ENCODE results near the gene NAV3. TPM values are rescaled to one million over a fixed set of nuclear protein-coding genes. Genes with fewer than 3 reads are reported as not detected.

The NAV3 gene, protein sequence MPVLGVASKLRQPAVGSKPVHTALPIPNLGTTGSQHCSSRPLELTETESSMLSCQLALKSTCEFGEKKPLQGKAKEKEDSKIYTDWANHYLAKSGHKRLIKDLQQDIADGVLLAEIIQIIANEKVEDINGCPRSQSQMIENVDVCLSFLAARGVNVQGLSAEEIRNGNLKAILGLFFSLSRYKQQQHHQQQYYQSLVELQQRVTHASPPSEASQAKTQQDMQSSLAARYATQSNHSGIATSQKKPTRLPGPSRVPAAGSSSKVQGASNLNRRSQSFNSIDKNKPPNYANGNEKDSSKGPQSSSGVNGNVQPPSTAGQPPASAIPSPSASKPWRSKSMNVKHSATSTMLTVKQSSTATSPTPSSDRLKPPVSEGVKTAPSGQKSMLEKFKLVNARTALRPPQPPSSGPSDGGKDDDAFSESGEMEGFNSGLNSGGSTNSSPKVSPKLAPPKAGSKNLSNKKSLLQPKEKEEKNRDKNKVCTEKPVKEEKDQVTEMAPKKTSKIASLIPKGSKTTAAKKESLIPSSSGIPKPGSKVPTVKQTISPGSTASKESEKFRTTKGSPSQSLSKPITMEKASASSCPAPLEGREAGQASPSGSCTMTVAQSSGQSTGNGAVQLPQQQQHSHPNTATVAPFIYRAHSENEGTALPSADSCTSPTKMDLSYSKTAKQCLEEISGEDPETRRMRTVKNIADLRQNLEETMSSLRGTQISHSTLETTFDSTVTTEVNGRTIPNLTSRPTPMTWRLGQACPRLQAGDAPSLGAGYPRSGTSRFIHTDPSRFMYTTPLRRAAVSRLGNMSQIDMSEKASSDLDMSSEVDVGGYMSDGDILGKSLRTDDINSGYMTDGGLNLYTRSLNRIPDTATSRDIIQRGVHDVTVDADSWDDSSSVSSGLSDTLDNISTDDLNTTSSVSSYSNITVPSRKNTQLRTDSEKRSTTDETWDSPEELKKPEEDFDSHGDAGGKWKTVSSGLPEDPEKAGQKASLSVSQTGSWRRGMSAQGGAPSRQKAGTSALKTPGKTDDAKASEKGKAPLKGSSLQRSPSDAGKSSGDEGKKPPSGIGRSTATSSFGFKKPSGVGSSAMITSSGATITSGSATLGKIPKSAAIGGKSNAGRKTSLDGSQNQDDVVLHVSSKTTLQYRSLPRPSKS (N-terminal part only)
- under 0.01 TPM for total RNA-seq

DNA sequence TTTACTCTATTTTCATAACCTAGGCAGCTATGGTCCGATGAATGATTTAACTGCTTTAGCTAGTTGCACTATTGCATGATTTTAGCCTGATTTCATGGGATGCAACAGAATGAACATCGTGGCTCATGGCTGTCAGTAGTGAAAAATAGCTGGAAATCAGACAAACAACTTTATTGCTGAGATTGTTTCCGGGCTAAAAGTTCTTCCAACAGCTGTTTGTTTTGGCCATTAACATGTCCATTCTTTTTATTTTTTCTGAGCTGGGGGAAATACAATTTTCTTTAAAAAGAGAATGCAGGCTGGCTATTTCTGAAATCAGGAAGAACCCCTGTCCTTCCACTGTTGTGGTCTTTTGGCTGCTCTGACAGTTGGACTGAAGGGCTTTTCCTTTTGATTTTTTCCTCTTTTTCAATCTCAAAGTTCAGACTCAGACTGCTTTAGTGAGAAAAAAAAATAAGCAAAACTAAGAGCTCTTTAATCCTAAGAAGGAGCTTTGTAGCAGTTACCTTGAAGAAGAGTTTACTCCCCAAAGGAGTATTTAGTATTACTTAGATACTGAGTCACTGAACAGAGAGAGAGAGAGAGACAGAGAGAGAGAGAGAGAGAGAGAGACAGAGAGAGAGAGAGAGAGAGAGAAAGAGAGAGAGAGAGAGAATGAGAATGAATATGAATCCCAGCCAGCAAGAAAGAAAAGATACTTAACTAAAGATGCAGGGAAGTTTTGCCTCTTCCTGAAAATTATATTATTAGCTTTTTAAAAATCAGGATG is at the start of gene NAV3:
Gene NAV3, plus strand, starts transcription at position 312 of the 769 bp plus-strand sequence. CDS start 568 bp downstream, outside the sequence.
- no peaks in the 10 kb centered on the region for H3K27me3 ChIP-seq (ENCODE audit: insufficient read depth, low read length)
- no peak within 1 kb of the TSS for H3K4me3 ChIP-seq (ENCODE audit: low read length)
- H3K9me3 ChIP-seq (ENCODE audit: low read depth, low read length): no peaks in the 10 kb centered on the region
- H3K4me1 ChIP-seq (ENCODE audit: insufficient read depth, low read length): no peaks in the 10 kb centered on the region

DNA sequence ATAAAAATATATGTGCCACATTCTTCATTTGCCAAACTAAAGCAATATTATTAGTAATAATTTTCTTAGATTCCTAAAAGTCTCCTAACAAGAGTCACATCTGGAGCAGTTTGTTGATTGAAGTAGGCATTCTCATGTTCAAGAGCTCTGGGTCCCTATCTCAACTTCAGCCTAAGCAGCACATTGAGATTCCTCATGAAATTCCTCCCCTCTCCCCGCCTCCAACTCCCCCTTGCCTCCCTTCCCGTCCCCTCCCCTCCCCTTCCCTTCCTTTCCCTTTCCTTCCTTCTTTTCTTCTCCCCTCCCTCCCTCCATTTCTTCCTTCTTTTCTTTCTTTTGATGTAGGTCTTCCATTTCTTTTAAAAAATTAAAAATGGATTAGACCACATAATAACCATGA is 48.7 kb upstream of the NAV3 start:
- Histone ChIP-seq H3K4me1 (ENCODE audit: insufficient read depth, low read length) (no peaks in the 10 kb centered on the region), H3K27me3 (ENCODE audit: insufficient read depth, low read length) (no peaks in the 10 kb centered on the region), H3K4me3 (ENCODE audit: low read length) (no peak overlapping the region), H3K9me3 (ENCODE audit: low read depth, low read length) (no peaks in the 10 kb centered on the region)

DNA sequence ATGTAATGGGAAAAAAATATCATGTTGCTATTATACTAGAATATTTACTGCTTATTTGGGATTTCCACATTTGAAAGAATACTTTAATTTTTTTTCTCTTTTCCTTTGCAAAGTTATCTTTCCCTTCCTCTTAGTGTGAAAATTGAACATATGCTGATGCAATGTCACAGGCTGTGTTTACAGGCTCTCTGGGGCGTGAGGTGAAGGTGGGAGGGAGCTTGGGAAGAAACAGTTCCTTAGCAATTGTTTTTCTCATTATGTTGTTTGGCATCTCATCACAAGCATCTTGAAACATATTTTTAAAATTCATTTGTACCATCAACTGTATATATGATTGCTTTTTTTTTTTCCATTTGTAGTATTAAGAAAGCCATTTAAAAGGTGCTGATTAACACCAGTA is 47.9 kb upstream of the NAV3 start:
- Histone ChIP-seq H3K4me3 (ENCODE audit: low read length) (no peak overlapping the region), H3K27me3 (ENCODE audit: insufficient read depth, low read length) (no peaks in the 10 kb centered on the region), H3K9me3 (ENCODE audit: low read depth, low read length) (no peaks in the 10 kb centered on the region), H3K4me1 (ENCODE audit: insufficient read depth, low read length) (no peaks in the 10 kb centered on the region)

DNA sequence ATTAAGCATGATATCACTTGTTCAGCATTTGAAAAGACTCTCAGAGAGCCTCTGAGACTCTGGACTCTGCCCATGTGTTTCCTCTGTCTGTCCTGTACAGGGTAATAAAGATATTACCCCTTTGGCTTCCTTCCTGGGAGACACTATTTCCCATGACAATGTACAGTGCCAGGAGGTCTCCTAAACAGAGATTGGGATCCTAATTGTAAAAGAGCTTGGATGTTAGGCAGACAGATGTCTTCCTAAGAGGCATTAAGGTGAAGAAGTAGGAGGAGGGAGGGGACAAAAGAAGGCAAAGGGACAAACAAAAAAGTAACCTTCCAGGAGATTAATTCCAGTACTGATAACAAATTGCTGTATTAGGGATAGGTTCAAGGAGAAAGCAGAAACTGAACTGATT is 45.5 kb upstream of the NAV3 start:
- Histone ChIP-seq H3K9me3 (ENCODE audit: low read depth, low read length) (no peaks in the 10 kb centered on the region), H3K4me1 (ENCODE audit: insufficient read depth, low read length) (no peaks in the 10 kb centered on the region), H3K4me3 (ENCODE audit: low read length) (no peak overlapping the region), H3K27me3 (ENCODE audit: insufficient read depth, low read length) (no peaks in the 10 kb centered on the region)

DNA sequence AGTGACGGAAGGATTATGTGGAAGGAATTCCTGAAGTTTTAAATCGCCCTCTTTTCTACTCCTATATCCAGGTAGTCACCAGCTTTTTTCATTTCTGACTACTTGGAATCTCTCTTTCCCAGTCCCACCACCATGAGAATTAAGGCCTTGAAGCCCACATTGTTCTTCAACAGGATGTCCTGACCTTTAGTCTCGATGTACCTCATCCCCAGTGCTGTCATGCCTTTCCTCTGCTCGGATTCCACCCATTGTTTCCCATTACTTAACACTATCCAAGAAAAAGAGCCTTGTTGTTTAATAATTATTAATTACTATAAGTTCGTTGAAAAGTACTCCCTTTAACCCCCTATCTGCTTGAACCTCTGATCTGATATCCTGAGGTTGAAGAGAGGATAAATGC is 44.0 kb upstream of the NAV3 start:
- Histone ChIP-seq H3K4me3 (ENCODE audit: low read length) (no peak overlapping the region), H3K27me3 (ENCODE audit: insufficient read depth, low read length) (no peaks in the 10 kb centered on the region), H3K9me3 (ENCODE audit: low read depth, low read length) (no peaks in the 10 kb centered on the region), H3K4me1 (ENCODE audit: insufficient read depth, low read length) (no peaks in the 10 kb centered on the region)

DNA sequence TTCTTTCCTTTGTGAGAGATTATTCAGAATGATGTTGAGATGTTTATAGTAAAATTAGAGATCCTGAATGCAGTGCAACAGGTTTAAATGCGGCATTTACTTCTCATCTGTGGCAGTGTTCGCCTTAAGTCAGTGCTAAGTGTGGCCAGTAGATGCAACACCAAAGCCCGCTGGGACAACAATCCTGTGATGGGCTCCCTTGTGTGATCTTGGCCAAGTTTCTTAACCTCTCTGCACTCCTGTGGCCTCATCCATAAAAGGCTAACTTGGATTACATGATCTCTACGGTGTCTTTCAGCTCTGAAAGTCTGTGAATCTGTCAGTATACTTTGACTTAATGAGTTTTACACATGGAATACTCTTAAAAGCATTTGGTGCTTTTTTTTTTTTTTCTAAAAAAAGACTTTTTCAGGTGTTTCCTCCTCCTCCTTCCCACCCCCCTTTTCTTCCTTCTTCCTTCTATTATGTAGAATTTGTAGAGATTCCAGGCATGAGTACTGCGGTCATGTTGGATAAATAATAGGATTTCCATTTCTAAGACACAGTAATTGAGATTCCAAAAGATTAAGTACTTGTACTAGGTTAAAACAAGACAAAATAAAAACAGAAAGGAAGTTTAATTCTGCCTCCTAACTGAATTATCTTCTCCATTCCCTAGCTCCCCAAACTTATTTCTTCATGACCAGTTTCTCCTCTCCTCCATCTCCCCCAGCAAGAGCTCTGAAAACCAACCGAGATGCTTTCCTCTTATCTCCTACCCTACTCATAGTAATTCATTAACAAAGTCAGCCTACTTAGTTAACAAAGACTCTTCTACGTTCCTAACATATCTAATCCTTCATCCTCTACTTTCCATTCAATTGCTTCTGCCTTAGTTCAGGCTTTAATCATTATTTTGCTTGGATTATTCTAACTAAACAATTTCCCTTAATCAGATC is 42.2 kb upstream of the NAV3 start:
- H3K4me1 ChIP-seq (ENCODE audit: insufficient read depth, low read length): no peaks in the 10 kb centered on the region
- no peaks in the 10 kb centered on the region for H3K27me3 ChIP-seq (ENCODE audit: insufficient read depth, low read length)
- H3K9me3 ChIP-seq (ENCODE audit: low read depth, low read length): no peaks in the 10 kb centered on the region
- H3K4me3 ChIP-seq (ENCODE audit: low read length): no peak overlapping the region

DNA sequence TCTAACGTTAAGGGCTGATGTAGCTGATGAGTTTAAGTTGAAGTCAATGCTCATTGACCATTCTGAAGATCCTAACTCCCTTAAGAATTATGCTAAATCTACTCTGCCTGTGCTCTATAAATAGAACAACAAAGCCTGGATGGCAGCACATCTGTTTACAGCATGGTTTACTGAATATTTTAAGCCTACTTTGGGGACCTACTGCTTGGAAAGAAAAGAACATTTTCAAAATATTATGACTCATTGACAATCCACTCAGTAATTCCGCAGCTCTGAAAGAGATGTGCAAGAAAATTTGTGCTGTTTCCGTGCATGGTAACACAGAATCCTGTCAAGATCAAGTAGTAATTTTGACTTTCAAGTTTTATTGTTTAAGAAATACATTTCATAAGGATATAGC is 35.0 kb upstream of the NAV3 start:
- no peaks in the 10 kb centered on the region for H3K9me3 ChIP-seq (ENCODE audit: low read depth, low read length)
- H3K4me3 ChIP-seq (ENCODE audit: low read length): no peak overlapping the region
- no peaks in the 10 kb centered on the region for H3K4me1 ChIP-seq (ENCODE audit: insufficient read depth, low read length)
- no peaks in the 10 kb centered on the region for H3K27me3 ChIP-seq (ENCODE audit: insufficient read depth, low read length)

DNA sequence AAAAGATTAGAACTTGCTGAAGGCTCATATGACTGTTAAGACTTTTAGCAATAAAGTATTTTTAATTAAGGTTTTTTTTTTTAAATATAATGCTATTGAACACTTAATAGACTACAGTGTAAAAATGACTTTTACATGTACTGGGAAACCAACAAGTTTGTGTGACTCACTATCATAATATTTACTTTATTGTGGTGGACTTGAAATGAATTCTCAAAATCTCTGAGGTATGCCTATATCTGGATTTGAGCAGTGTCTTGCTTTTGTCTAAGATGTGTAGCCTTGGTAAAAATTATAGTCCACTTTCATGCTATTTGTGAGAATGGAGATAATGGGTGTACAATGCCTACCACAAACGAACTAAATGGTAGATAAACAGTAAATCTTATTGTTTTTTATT is 33.9 kb upstream of the NAV3 start:
- H3K4me1 ChIP-seq (ENCODE audit: insufficient read depth, low read length): no peaks in the 10 kb centered on the region
- H3K4me3 ChIP-seq (ENCODE audit: low read length): no peak overlapping the region
- H3K9me3 ChIP-seq (ENCODE audit: low read depth, low read length): no peaks in the 10 kb centered on the region
- no peaks in the 10 kb centered on the region for H3K27me3 ChIP-seq (ENCODE audit: insufficient read depth, low read length)

DNA sequence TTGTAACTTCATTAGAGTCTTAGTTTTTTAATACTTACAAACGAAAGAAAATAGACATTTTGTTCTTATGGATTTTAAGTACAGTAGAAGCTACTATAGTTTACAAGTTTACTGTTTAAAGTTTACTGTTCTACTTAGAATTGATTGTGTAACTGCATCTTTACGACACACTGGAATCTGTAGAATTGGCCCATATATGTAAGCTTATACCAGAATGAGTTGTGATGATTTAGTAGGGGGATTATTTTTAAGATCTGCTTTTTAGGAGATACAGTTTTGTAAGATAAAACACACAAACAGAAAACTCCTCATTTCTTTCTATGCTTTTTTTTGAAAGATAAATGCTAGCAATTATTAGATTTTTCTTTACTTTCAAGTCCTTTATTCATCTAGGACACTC is 30.2 kb upstream of the NAV3 start:
- H3K4me3 ChIP-seq (ENCODE audit: low read length): no peak overlapping the region

DNA sequence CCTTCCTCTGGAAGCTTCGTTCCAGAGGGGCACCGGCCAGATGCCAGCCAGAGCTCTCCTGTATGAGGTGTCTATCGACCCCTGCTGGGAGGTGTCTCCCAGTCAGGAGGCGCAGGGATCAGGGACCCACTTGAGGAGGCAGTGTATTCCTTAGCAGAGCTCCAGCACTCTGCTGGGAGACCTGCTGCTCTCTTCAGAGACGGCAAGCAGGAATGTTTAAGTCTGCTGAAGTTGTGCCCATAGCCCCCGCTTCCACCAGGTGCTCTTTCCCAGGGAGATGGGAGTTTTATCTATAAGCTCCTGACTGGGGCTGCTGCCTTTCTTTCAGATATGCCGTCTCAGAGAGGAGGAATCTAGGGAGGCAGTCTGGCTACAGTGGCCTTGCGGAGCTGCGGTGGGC is 22.2 kb upstream of the NAV3 start:
- H3K4me1 ChIP-seq (ENCODE audit: insufficient read depth, low read length): no peaks in the 10 kb centered on the region
- no peak overlapping the region for H3K4me3 ChIP-seq (ENCODE audit: low read length)
- H3K9me3 ChIP-seq (ENCODE audit: low read depth, low read length): no peaks in the 10 kb centered on the region
- H3K27me3 ChIP-seq (ENCODE audit: insufficient read depth, low read length): no peaks in the 10 kb centered on the region

More for the DNA sequence above, 30.2 kb upstream of the NAV3 start:
- Histone ChIP-seq H3K4me1 (ENCODE audit: insufficient read depth, low read length) (no peaks in the 10 kb centered on the region), H3K9me3 (ENCODE audit: low read depth, low read length) (no peaks in the 10 kb centered on the region), H3K27me3 (ENCODE audit: insufficient read depth, low read length) (no peaks in the 10 kb centered on the region)

DNA sequence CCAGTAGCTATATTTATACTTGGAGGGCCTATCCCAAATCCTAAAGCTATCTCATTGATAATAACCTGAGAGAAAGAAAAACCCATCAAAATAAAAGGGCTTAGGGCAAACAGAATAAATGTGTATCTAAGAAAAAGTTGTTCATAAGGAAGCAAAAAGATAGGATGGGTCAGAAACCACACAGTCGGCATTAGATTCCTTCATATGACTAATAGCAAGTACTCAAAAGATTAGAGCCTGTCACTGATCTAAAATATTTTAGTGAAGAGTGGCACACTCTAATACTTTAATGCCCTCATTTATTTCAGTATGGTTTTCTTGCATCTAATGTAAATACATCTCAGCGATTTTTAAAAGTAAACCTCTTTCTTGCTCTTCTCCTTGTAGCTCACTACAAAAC is 17.1 kb upstream of the NAV3 start:
- no peaks in the 10 kb centered on the region for H3K9me3 ChIP-seq (ENCODE audit: low read depth, low read length)
- H3K27me3 ChIP-seq (ENCODE audit: insufficient read depth, low read length): no peaks in the 10 kb centered on the region
- no peaks in the 10 kb centered on the region for H3K4me1 ChIP-seq (ENCODE audit: insufficient read depth, low read length)
- no peak overlapping the region for H3K4me3 ChIP-seq (ENCODE audit: low read length)

DNA sequence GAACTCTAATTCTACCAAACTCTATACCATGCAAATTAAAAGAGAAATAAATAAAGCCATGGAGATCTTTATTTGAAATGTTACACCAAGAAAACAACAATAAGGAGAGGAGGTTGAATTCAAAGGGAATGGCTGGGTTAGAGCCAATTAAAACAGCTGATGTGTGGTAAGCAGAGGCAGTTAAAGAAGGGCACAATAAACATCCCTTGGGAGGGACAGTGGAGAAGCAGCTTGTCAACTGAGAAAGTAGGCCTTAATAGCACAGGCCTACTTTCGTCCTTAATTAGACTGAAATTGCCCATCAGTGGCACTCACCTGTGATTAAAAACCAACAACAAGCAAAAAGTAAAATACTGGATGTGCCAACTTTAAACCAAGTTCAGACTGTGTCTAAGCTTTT is 16.3 kb upstream of the NAV3 start:
- no peak overlapping the region for H3K4me3 ChIP-seq (ENCODE audit: low read length)
- no peaks in the 10 kb centered on the region for H3K9me3 ChIP-seq (ENCODE audit: low read depth, low read length)
- H3K27me3 ChIP-seq (ENCODE audit: insufficient read depth, low read length): no peaks in the 10 kb centered on the region
- no peaks in the 10 kb centered on the region for H3K4me1 ChIP-seq (ENCODE audit: insufficient read depth, low read length)

DNA sequence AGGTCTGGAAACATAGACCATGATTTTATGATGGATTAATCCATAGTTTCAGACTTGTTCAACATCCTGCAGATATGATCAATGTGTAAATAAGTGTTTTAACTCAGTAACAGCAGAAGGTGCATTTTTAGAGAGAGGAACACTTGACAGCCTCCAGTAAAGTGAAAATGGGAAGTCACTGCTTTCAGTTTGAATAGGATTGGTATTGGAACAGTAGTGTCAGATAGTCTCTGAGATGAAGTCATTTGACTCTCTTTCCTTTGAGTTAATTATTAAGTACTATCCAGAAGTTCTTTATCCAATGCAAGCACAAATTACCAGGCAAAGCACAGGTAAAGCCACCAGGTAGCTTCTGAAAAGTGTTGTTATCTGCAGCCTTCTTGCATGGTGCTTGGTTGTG is 14.5 kb upstream of the NAV3 start:
- H3K9me3 ChIP-seq (ENCODE audit: low read depth, low read length): no peaks in the 10 kb centered on the region
- no peaks in the 10 kb centered on the region for H3K4me1 ChIP-seq (ENCODE audit: insufficient read depth, low read length)
- no peaks in the 10 kb centered on the region for H3K27me3 ChIP-seq (ENCODE audit: insufficient read depth, low read length)
- H3K4me3 ChIP-seq (ENCODE audit: low read length): no peak overlapping the region

DNA sequence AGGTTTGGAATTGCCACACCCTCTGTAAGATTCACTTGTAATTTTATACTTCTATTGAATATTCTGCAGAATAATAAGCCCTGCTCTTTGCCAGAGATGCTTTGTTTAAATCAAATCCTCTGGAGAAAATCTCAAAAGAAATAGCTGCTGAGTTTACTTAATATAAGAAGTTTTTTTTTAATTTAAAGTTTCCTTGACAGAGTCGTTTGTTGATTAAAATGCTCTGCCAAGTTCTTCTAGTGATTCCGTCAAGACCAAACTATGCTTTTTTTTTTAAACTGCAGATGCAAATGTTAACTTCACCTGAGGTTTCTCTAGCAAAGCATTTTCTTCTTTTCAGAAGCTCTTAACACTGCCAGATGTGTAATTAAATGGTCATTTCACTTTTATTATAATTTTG is 13.4 kb upstream of the NAV3 start:
- Histone ChIP-seq H3K4me1 (ENCODE audit: insufficient read depth, low read length) (no peaks in the 10 kb centered on the region), H3K4me3 (ENCODE audit: low read length) (no peak overlapping the region), H3K27me3 (ENCODE audit: insufficient read depth, low read length) (no peaks in the 10 kb centered on the region), H3K9me3 (ENCODE audit: low read depth, low read length) (no peaks in the 10 kb centered on the region)

All from mononuclear cell (primary cell).